H1 (cell line): ENCODE results near the gene LRPPRC. TPM values are rescaled to one million over a fixed set of nuclear protein-coding genes. Genes with fewer than 3 reads are reported as not detected.

Experiments
- CTCF ChIA-PET: fragments of 300-600 bp; sonication (Branson Sonifier 250); formaldehyde crosslinking; loops from one replicate; lab custom pipeline; 2021; ENCODE audit not compliant: partially characterized antibody; lab: Charles Lee
- POLR2A ChIA-PET: fragments of 300-600 bp; sonication (Branson Sonifier 250); formaldehyde crosslinking; loops from one replicate; lab custom pipeline; 2021; ENCODE audit warnings: inconsistent platforms; ENCODE audit not compliant: partially characterized antibody; lab: Charles Lee
- DNase-seq, 2 experiments: peaks; one replicate each; pipeline versions ENCODE4 v3.0.0 to v3.0.0-alpha.2; 2010 to 2022; ENCODE audit warnings: low spot score in 2 of 2, low read depth in 1 of 2, mixed read lengths in 1 of 2
- FAIRE-seq: peaks from 2 replicates; lab custom pipeline; 2011; peaks lifted over from hg19 to GRCh38; lab: Jason Lieb, UNC
- H2AFZ ChIP-seq: 2 replicates; pipeline ENCODE4 v1.8.1; 2012; ENCODE audit warnings: low read length, inconsistent platforms
- H2AK5ac ChIP-seq: 2 replicates; pipeline ENCODE4 v1.6.1; 2013; ENCODE audit warnings: low read depth, low read length
- H2BK120ac ChIP-seq: replicated peaks from 2 replicates; pipeline ENCODE3; 2013; ENCODE audit warnings: low read depth, low read length, inconsistent platforms
- H2BK12ac ChIP-seq: 2 replicates; pipeline ENCODE4 v1.6.1; 2013; ENCODE audit warnings: low read depth, low read length
- H2BK15ac ChIP-seq: 2 replicates; pipeline ENCODE4 v1.6.1; 2013; ENCODE audit warnings: low read length
- H2BK20ac ChIP-seq: 2 replicates; pipeline ENCODE4 v1.6.1; 2013; ENCODE audit warnings: low read length
- H2BK5ac ChIP-seq: 2 replicates; pipeline ENCODE4 v1.6.1; 2013; ENCODE audit warnings: low read depth, low read length
- H3K14ac ChIP-seq: 2 replicates; pipeline ENCODE4 v1.6.1; 2013; ENCODE audit warnings: inconsistent platforms; ENCODE audit not compliant: insufficient read length
- H3K18ac ChIP-seq: 2 replicates; pipeline ENCODE4 v1.6.1; 2013; ENCODE audit warnings: low read length; ENCODE audit errors: extremely low read depth
- H3K23ac ChIP-seq: 2 replicates; pipeline ENCODE4 v1.6.1; 2013; ENCODE audit warnings: inconsistent platforms; ENCODE audit not compliant: insufficient read length
- H3K23me2 ChIP-seq: 2 replicates; pipeline ENCODE4 v1.6.1; 2013; ENCODE audit warnings: low read depth, low read length
- H3K27ac ChIP-seq: 2 replicates; pipeline ENCODE4 v1.6.1; 2011; ENCODE audit warnings: low read depth, low read length, inconsistent platforms
- H3K27me3 ChIP-seq, 4 experiments: replicated peaks in 1 of 4; 1 replicate in 1 of 4; 2 replicates in 3 of 4; pipeline versions ENCODE4 v1.6.1 to v1.8.1; 2011 to 2013; ENCODE audit warnings: low read length in 3 of 4, mild to moderate bottlenecking in 3 of 4, inconsistent platforms in 2 of 4, mixed read lengths in 2 of 4, moderate library complexity in 1 of 4; ENCODE audit not compliant: control insufficient read depth in 3 of 4, insufficient read depth in 3 of 4; ENCODE audit errors: extremely low read depth in 1 of 4
- H3K36me3 ChIP-seq, 4 experiments: 2 replicates each; pipeline versions ENCODE4 v1.6.1 to v1.8.1; 2011 to 2013; ENCODE audit warnings: mild to moderate bottlenecking in 4 of 4, low read length in 3 of 4, moderate library complexity in 2 of 4, control low read depth in 1 of 4, inconsistent platforms in 1 of 4; ENCODE audit not compliant: insufficient read depth in 4 of 4, control insufficient read depth in 2 of 4
- H3K4ac ChIP-seq: replicated peaks from 2 replicates; pipeline ENCODE3; 2013; ENCODE audit warnings: low read length, low read depth, mixed read lengths, inconsistent platforms; ENCODE audit not compliant: insufficient read length
- H3K4me1 ChIP-seq, 4 experiments: replicated peaks in 1 of 4; 1 replicate in 1 of 4; 2 replicates in 3 of 4; pipeline versions ENCODE4 v1.6.1 to v1.8.1; 2011 to 2013; ENCODE audit warnings: low read length in 3 of 4, inconsistent platforms in 2 of 4, mixed read lengths in 1 of 4; ENCODE audit not compliant: insufficient read depth in 4 of 4, control insufficient read depth in 3 of 4
- H3K4me2 ChIP-seq, 2 experiments: 2 replicates each; pipeline versions ENCODE4 v1.6.1 to v1.8.1; 2011 to 2013; ENCODE audit warnings: low read depth in 2 of 2, low read length in 2 of 2, control low read depth in 1 of 2, inconsistent platforms in 1 of 2, mild to moderate bottlenecking in 1 of 2; ENCODE audit not compliant: insufficient read depth in 1 of 2
- H3K4me3 ChIP-seq, 4 experiments: fragments of 200-600, 300-600 bp in 1 of 4; sonication (generic), shearing (Covaris generic), sonication (Bioruptor Twin) in 1 of 4; 2 replicates each; pipeline versions ENCODE4 v1.5.1 to v1.8.1; 2011 to 2016; ENCODE audit warnings: low read length in 4 of 4, low read depth in 3 of 4, control low read depth in 2 of 4, inconsistent platforms in 2 of 4, mild to moderate bottlenecking in 2 of 4, mixed read lengths in 1 of 4, moderate library complexity in 1 of 4; ENCODE audit not compliant: insufficient read depth in 2 of 4; ENCODE audit errors: extremely low read depth in 1 of 4
- H3K56ac ChIP-seq: replicated peaks from 2 replicates; pipeline ENCODE3; 2013; ENCODE audit warnings: low read depth, mild to moderate bottlenecking, mixed read lengths, low read length, inconsistent platforms; ENCODE audit not compliant: insufficient read length
- H3K79me1 ChIP-seq: 2 replicates; pipeline ENCODE4 v1.6.1; 2013; ENCODE audit warnings: low read depth, low read length, control low read depth
- H3K79me2 ChIP-seq, 2 experiments: 2 replicates each; pipeline versions ENCODE4 v1.6.1 to v1.8.1; 2012 to 2013; ENCODE audit warnings: low read length in 2 of 2, mild to moderate bottlenecking in 2 of 2, inconsistent platforms in 1 of 2; ENCODE audit not compliant: insufficient read depth in 2 of 2, control insufficient read depth in 1 of 2
- H3K9ac ChIP-seq, 4 experiments: replicated peaks in 1 of 4; 1 replicate in 1 of 4; 2 replicates in 3 of 4; pipeline versions ENCODE4 v1.6.1 to v1.8.1; 2011 to 2013; ENCODE audit warnings: low read depth in 3 of 4, low read length in 3 of 4, control low read depth in 2 of 4, mild to moderate bottlenecking in 2 of 4, moderate library complexity in 2 of 4, inconsistent platforms in 1 of 4; ENCODE audit errors: extremely low read depth in 1 of 4
- H3K9me3 ChIP-seq, 2 experiments: 2 replicates each; pipeline versions ENCODE4 v1.6.1 to v1.8.1; 2012 to 2013; ENCODE audit warnings: mild to moderate bottlenecking in 2 of 2, moderate library complexity in 2 of 2, control low read depth in 1 of 2, inconsistent platforms in 1 of 2, low read depth in 1 of 2, low read length in 1 of 2, mixed read lengths in 1 of 2; ENCODE audit not compliant: insufficient read depth in 2 of 2
- H4K20me1 ChIP-seq, 2 experiments: replicated peaks in 1 of 2; 2 replicates each; pipeline versions ENCODE3 to v1.8.1; 2011 to 2013; ENCODE audit warnings: inconsistent platforms in 2 of 2, low read length in 2 of 2, mild to moderate bottlenecking in 1 of 2; ENCODE audit not compliant: insufficient read depth in 2 of 2, control insufficient read depth in 1 of 2
- H4K5ac ChIP-seq: 2 replicates; pipeline ENCODE4 v1.6.1; 2013; ENCODE audit warnings: low read length, low read depth, mixed read lengths, inconsistent platforms; ENCODE audit not compliant: insufficient read length
- H4K8ac ChIP-seq: 2 replicates; pipeline ENCODE4 v1.8.0; 2013; ENCODE audit warnings: mild to moderate bottlenecking, moderate library complexity, low read length, inconsistent platforms; ENCODE audit not compliant: insufficient read depth; ENCODE audit errors: extremely low read depth
- H4K91ac ChIP-seq: replicated peaks from 2 replicates; pipeline ENCODE3; 2013; ENCODE audit warnings: low read length, mixed read lengths, inconsistent platforms; ENCODE audit not compliant: insufficient read length
- CHD2 ChIP-seq: IDR thresholded peaks from 2 replicates; pipeline ENCODE4 v1.6.1; 2012; ENCODE audit warnings: low read length, improper control_type of control experiment
- EP300 ChIP-seq, 2 experiments: IDR thresholded peaks; 1 replicate in 1 of 2; 2 replicates in 1 of 2; pipeline ENCODE4 v1.6.1; 2011 to 2012; ENCODE audit warnings: low read depth in 2 of 2, low read length in 2 of 2, mild to moderate bottlenecking in 2 of 2, borderline replicate concordance in 1 of 2, inconsistent platforms in 1 of 2, moderate library complexity in 1 of 2
- GTF2F1 ChIP-seq: IDR thresholded peaks from 2 replicates; pipeline ENCODE4 v1.6.1; 2012; ENCODE audit warnings: low read depth, low read length, improper control_type of control experiment, borderline replicate concordance
- MAFK ChIP-seq: IDR thresholded peaks from 2 replicates; pipeline ENCODE4 v1.6.1; 2012; ENCODE audit warnings: low read depth, mild to moderate bottlenecking, improper control_type of control experiment, low read length
- POU5F1 ChIP-seq: IDR thresholded peaks from 2 replicates; pipeline ENCODE4 v1.6.1; 2011; ENCODE audit warnings: low read depth, mild to moderate bottlenecking, low read length, moderate library complexity
- RAD21 ChIP-seq, 2 experiments: IDR thresholded peaks in 1 of 2; conservative IDR thresholded peaks in 1 of 2; 2 replicates each; pipeline ENCODE4 v1.6.1; 2011; ENCODE audit warnings: low read depth in 2 of 2, low read length in 2 of 2, improper control_type of control experiment in 1 of 2, inconsistent platforms in 1 of 2, mild to moderate bottlenecking in 1 of 2, moderate library complexity in 1 of 2
- RFX5 ChIP-seq: IDR thresholded peaks from 2 replicates; pipeline ENCODE4 v1.6.1; 2011; ENCODE audit warnings: low read depth, low read length, improper control_type of control experiment, borderline replicate concordance
- SIN3A ChIP-seq, 2 experiments: IDR thresholded peaks in 1 of 2; conservative IDR thresholded peaks in 1 of 2; 2 replicates each; pipeline ENCODE4 v1.6.1; 2011 to 2012; ENCODE audit warnings: low read length in 2 of 2, improper control_type of control experiment in 1 of 2, low read depth in 1 of 2, mild to moderate bottlenecking in 1 of 2
- SUZ12 ChIP-seq: fragments of 200-600 bp; sonication (generic); IDR thresholded peaks from 2 replicates; pipeline ENCODE4 v1.6.1; 2012; ENCODE audit warnings: mild to moderate bottlenecking, inconsistent platforms, low read length, moderate library complexity, mixed read lengths
- TBP ChIP-seq: IDR thresholded peaks from 2 replicates; pipeline ENCODE4 v1.6.1; 2011; ENCODE audit warnings: low read depth, low read length, improper control_type of control experiment
- WGBS, 2 experiments: shearing (Covaris generic) in 1 of 2; methylation state at CpG; one replicate each; pipeline versions ENCODE4 v1.1.6 to v1.1.7; 2013 to 2015; ENCODE audit warnings: low lambda C conversion rate in 2 of 2, mixed read lengths in 2 of 2, inconsistent platforms in 1 of 2, low coverage in 1 of 2, missing lambda C conversion rate in 1 of 2; ENCODE audit not compliant: insufficient replicate concordance in 2 of 2, insufficient coverage in 1 of 2, insufficient read length in 1 of 2; ENCODE audit errors: extremely low coverage in 1 of 2, missing lambda C conversion rate in 1 of 2; 5-methylcytosine and 5-hydroxymethylcytosine counted together
- polyA plus RNA-seq, 7 experiments: library from polyadenylated mRNA; depleted of rRNA in 3 of 7; stranded (reverse) in 5 of 7; unstranded in 2 of 7; fragments of >200 nt in 5 of 7; fragments of 200-250 nt in 2 of 7; gene quantifications; 1 replicate in 5 of 7; 2 replicates in 1 of 7; 4 replicates in 1 of 7; pipeline versions ENCODE4 v1.2.1 to v1.2.3, GENCODE V29; 2011 to 2013; ENCODE audit warnings: missing spikeins in 2 of 7, mixed read lengths in 2 of 7
- total RNA-seq: library from RNA; stranded (reverse); fragmentation: NEBNext Ultra II Directional; extraction: Animal tissue kit (Norgen Biotek cat#: 25700); gene quantifications from 2 replicates; pipeline ENCODE4 v1.2.1, GENCODE V29; 2021

Gene LRPPRC
- total and polyA plus RNA-seq, 2 of the 8 experiments (the other 6 are each of a cell fraction or from before 2014, with no cell fraction given): 43.4 to 167 TPM

DNA sequence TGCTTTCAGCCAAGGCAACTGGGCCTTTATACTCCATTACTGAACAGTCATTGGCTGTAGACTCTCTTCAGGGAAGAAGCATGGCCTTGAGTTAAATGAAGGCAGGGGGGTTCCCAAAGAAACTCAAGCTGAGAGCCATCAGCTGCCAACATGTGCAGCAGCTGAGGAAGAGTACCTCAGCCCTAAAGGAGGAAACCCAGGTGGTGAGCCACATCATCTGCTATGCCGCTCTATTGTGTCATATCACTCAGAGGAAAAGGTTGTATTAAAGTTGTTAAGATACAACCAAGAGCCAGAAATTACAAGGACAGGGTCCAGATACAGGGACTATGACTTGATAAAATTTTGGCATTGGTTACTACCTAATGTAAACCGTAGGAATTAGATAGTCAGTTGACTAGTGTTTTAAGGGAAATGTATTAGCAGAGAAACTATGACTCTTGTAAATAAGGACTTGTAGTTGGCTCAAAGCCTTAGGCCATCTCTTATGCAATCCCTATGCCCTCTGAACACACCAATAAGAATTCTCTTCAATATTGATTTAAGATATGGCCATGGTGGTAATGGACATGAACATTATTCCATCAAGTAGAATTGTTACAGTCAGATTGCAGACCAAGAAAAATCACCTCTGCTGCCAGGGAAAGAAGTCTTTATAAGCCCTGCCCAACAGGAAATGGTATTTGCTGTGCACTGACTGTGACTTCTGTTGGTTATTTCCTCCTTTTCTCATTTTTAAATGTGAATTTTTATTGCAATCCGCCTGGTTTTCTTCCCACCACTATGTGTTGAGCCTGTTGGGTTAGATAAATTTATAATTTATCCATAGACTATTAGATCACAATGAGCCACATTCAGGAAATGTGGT is 9.2 kb upstream of the LRPPRC start:
- H3K56ac ChIP-seq: no peak overlapping the region
- H3K9me3 ChIP-seq: no peaks in the 10 kb centered on the region
- no peak overlapping the region for H2BK12ac ChIP-seq
- no peaks in the 10 kb centered on the region for H3K36me3 ChIP-seq
- H4K20me1 ChIP-seq: no peaks in the 10 kb centered on the region
- no peak overlapping the region for H2BK20ac ChIP-seq
- no peak overlapping the region for H4K5ac ChIP-seq
- H4K8ac ChIP-seq: no peak overlapping the region
- H3K23me2 ChIP-seq: no peaks in the 10 kb centered on the region
- 83% methylated on average over 3 of the region's 3 CpGs; no CpG with 5 or more reads in 1 of the 2 experiments for WGBS, 2 experiments
- FAIRE-seq: no peak
- no peak overlapping the region for H3K18ac ChIP-seq
- no peak for DNase-seq
- H3K4me3 ChIP-seq: no peak overlapping the region
- peaks cover 0 to 3% (median 0%) of the 10 kb centered on the region in 4 experiments; a peak in 1 of 7 replicates for H3K4me1 ChIP-seq
- CTCF ChIA-PET: interaction anchor here (1.0 kb wide), 1 partner anchor 48 kb away, joined by 3 read pairs; no protein-coding TSS in a partner anchor
- H4K91ac ChIP-seq: no peak overlapping the region
- no peak overlapping the region for H3K4me2 ChIP-seq
- H3K79me1 ChIP-seq: no peaks in the 10 kb centered on the region
- no peak overlapping the region for H2BK120ac ChIP-seq
- H3K79me2 ChIP-seq: no peaks in the 10 kb centered on the region
- no peak overlapping the region for H2BK15ac ChIP-seq
- H2AK5ac ChIP-seq: no peak overlapping the region
- 0 out of 2 replicates have a peak overlapping the region, but pooled peaks have one; percentile 61 for H2AFZ ChIP-seq
- no peak overlapping the region for H3K4ac ChIP-seq
- no peak overlapping the region for H3K9ac ChIP-seq
- H2BK5ac ChIP-seq: no peak overlapping the region
- no peak overlapping the region for H3K14ac ChIP-seq
- H3K27me3 ChIP-seq: no peaks in the 10 kb centered on the region
- POLR2A ChIA-PET: interaction anchor here (0.8 to 1.7 kb wide), 2 partner anchors 8 to 10 kb away, joined by 3 to 7 read pairs; no protein-coding TSS in a partner anchor
- H3K23ac ChIP-seq: no peak overlapping the region
- H3K27ac ChIP-seq: no peak overlapping the region
- no peak for TF ChIP-seq POU5F1
- TF ChIP-seq TBP: no peak
- no peak for TF ChIP-seq CHD2
- no peak for TF ChIP-seq SIN3A (conservative IDR thresholded peaks at IDR 0.05 in 1 of 2, IDR thresholded peaks at IDR 0.05 in 1 of 2; ENCODE audit: low read depth in 1 of 2, low read length in 2 of 2)
- no peak for TF ChIP-seq EP300 (IDR thresholded peaks at IDR 0.05; ENCODE audit: borderline replicate concordance in 1 of 2, low read depth in 2 of 2, low read length in 2 of 2)
- no peak for TF ChIP-seq MAFK
- no peak for TF ChIP-seq GTF2F1
- TF ChIP-seq RFX5: no peak
- TF ChIP-seq RAD21 (IDR thresholded peaks at IDR 0.05 in 1 of 2, conservative IDR thresholded peaks at IDR 0.05 in 1 of 2; ENCODE audit: low read depth in 2 of 2, low read length in 2 of 2): no peak
- no peak for TF ChIP-seq SUZ12
